Activated CD8-positive, alpha-beta T cell treated with anti-CD3 and anti-CD28 coated beads for 36 hours (primary cell): ENCODE measurements around the gene ABCD2. TPM values are rescaled to one million over a fixed set of nuclear protein-coding genes. Genes with fewer than 3 reads are reported as not detected.
"Not testable (repeated sequence)": the region's sequence is repeated elsewhere in the genome, so short reads cannot be mapped to it uniquely, and the experiment has no call there.

ENCODE experiments used
- ATAC-seq: fragments of 200-7000 bp; cut with Tn5 transposase; one replicate; pipeline ENCODE4 v1.10.0; 2021; ENCODE audit warnings: mild to moderate bottlenecking, moderate library complexity
- CTCF ChIA-PET: fragments of 350-600 bp; sonication (Branson Sonifier 250); formaldehyde crosslinking; loops from one replicate; lab custom pipeline; 2021; ENCODE audit warnings: antibody characterized with exemption; lab: Charles Lee
- POLR2A ChIA-PET: fragments of 350-600 bp; sonication (Branson Sonifier 250); formaldehyde crosslinking; loops from one replicate; lab custom pipeline; 2021; ENCODE audit warnings: antibody characterized with exemption; lab: Charles Lee
- DNase-seq: peaks from one replicate; pipeline ENCODE4 v3.0.0-alpha.2; 2020
- H3K27ac Mint-ChIP-seq: one replicate; pipeline ENCODE4 v1.8.0; 2021; ENCODE audit warnings: mild to moderate bottlenecking, mixed read lengths
- H3K27me3 Mint-ChIP-seq: one replicate; pipeline ENCODE4 v1.8.0; 2021; ENCODE audit warnings: mixed read lengths
- H3K36me3 Mint-ChIP-seq: one replicate; pipeline ENCODE4 v1.8.0; 2021; ENCODE audit warnings: low read depth, mixed read lengths
- H3K4me1 Mint-ChIP-seq: one replicate; pipeline ENCODE4 v1.8.0; 2021; ENCODE audit warnings: low read depth, mixed read lengths
- H3K4me3 Mint-ChIP-seq: one replicate; pipeline ENCODE4 v1.8.0; 2021; ENCODE audit warnings: mild to moderate bottlenecking, moderate library complexity, mixed read lengths
- H3K9me3 Mint-ChIP-seq: one replicate; pipeline ENCODE4 v1.8.0; 2021; ENCODE audit warnings: mixed read lengths
- CTCF ChIP-seq: fragments of 200-600 bp; IDR thresholded peaks from one replicate; pipeline ENCODE4 v1.8.0; 2022; ENCODE audit warnings: antibody characterized with exemption, mild to moderate bottlenecking
- intact Hi-C: fragments of 100-400 bp; cut with micrococcal nuclease; formaldehyde crosslinking; loops from one replicate; pipeline ENCODE4 v1.10.0; 2022
- total RNA-seq, 2 experiments: library from RNA; stranded (reverse); gene quantifications; one replicate each; pipeline ENCODE4 v1.2.3, GENCODE V29; 2021

Gene ABCD2
- total RNA-seq, 2 experiments from 2014 or later, result 3.8 to 4.0 TPM

- no peak for DNase-seq
- Mint-ChIP-seq H3K36me3 (peaks cover 42% of the 10 kb centered on the region), H3K27me3 (no peaks in the 10 kb centered on the region), H3K9me3 (peaks cover 9% of the 10 kb centered on the region), H3K27ac (no peak overlapping the region), H3K4me3 (no peak overlapping the region), H3K4me1 (peaks cover 12% of the 10 kb centered on the region)
- intact Hi-C loops, result no loop called here
- no peak for TF ChIP-seq CTCF
- ATAC-seq, result no peak
- CTCF ChIA-PET, result interaction anchor here (1.1 to 1.4 kb wide), 3 partner anchors 19 to 416 kb away, joined by 3 to 4 read pairs (median 3); no protein-coding TSS in a partner anchor
- POLR2A ChIA-PET, result no interaction called here
Observed at GRCh38 chr12:39574378-39574777, 45.2 kb downstream of the ABCD2 start.

GRCh38 chr12:39573971-39574370 lies 45.6 kb downstream of the ABCD2 start:
- H3K9me3 Mint-ChIP-seq, result peaks cover 9% of the 10 kb centered on the region
- DNase-seq, result no peak
- no peak for ATAC-seq
- H3K4me1 Mint-ChIP-seq, result peaks cover 12% of the 10 kb centered on the region
- no peak overlapping the region for H3K27ac Mint-ChIP-seq
- TF ChIP-seq CTCF, result no peak
- H3K4me3 Mint-ChIP-seq, result no peak overlapping the region
- H3K36me3 Mint-ChIP-seq, result peaks cover 40% of the 10 kb centered on the region
- intact Hi-C loops, result no loop called here
- CTCF ChIA-PET, result interaction anchor here (1.1 to 1.4 kb wide), 3 partner anchors 19 to 417 kb away, joined by 3 to 4 read pairs (median 3); no protein-coding TSS in a partner anchor
- POLR2A ChIA-PET, result no interaction called here
- no peaks in the 10 kb centered on the region for H3K27me3 Mint-ChIP-seq

- POLR2A ChIA-PET, result no interaction called here
- peaks cover 45% of the 10 kb centered on the region for H3K36me3 Mint-ChIP-seq
- TF ChIP-seq CTCF, result no peak
- no peak for DNase-seq
- CTCF ChIA-PET, result no interaction called here
- peaks cover 12% of the 10 kb centered on the region for H3K4me1 Mint-ChIP-seq
- H3K9me3 Mint-ChIP-seq, result peaks cover 10% of the 10 kb centered on the region
- H3K4me3 Mint-ChIP-seq, result no peak overlapping the region
- no peaks in the 10 kb centered on the region for H3K27me3 Mint-ChIP-seq
- no peak for ATAC-seq
- no peak overlapping the region for H3K27ac Mint-ChIP-seq
- intact Hi-C loops, result no loop called here
Observed at GRCh38 chr12:39572551-39572950, 47.1 kb downstream of the ABCD2 start.

- no peak for ATAC-seq
- H3K4me1 Mint-ChIP-seq, result peaks cover 12% of the 10 kb centered on the region
- no peak overlapping the region for H3K4me3 Mint-ChIP-seq
- H3K27ac Mint-ChIP-seq, result no peak overlapping the region
- ChIA-PET CTCF (interaction anchor here (0.9 kb wide), 1 partner anchor 120 kb away, joined by 3 read pairs; no protein-coding TSS in a partner anchor), POLR2A (no interaction called here)
- TF ChIP-seq CTCF, result no peak
- no peak for DNase-seq
- peaks cover 51% of the 10 kb centered on the region for H3K36me3 Mint-ChIP-seq
- H3K27me3 Mint-ChIP-seq, result no peaks in the 10 kb centered on the region
- intact Hi-C loops, result no loop called here
- peaks cover 21% of the 10 kb centered on the region for H3K9me3 Mint-ChIP-seq
Observed at GRCh38 chr12:39571351-39571750, 48.3 kb downstream of the ABCD2 start.

- ChIA-PET CTCF (interaction anchor here (0.6 kb wide), 1 partner anchor 242 kb away, joined by 3 read pairs; no protein-coding TSS in a partner anchor), POLR2A (no interaction called here)
- Mint-ChIP-seq H3K9me3 (peaks cover 5% of the 10 kb centered on the region), H3K36me3 (peaks cover 26% of the 10 kb centered on the region), H3K4me1 (no peaks in the 10 kb centered on the region), H3K27ac (no peak overlapping the region), H3K27me3 (no peaks in the 10 kb centered on the region), H3K4me3 (no peak overlapping the region)
- intact Hi-C loops, result no loop called here
- DNase-seq (no peak), ATAC-seq (no peak)
- TF ChIP-seq CTCF, result no peak
Observed at GRCh38 chr12:39553476-39553875, 66.1 kb downstream of the ABCD2 start.

- CTCF ChIA-PET, DNase-seq, H3K27me3 Mint-ChIP-seq, H3K4me1 Mint-ChIP-seq, ATAC-seq, POLR2A ChIA-PET, H3K4me3 Mint-ChIP-seq, H3K36me3 Mint-ChIP-seq, H3K27ac Mint-ChIP-seq, H3K9me3 Mint-ChIP-seq, intact Hi-C loops: not testable (repeated sequence)
Observed at GRCh38 chr12:39544211-39544610, 75.4 kb downstream of the ABCD2 start.
